HEK293 (cell line): ENCODE measurements around the gene PHLDB1.

Experiments used
- ZNF391 ChIP-seq: fragments of 450-650 bp; formaldehyde crosslinking; IDR thresholded peaks from 2 replicates; pipeline ENCODE4 v1.5.1; 2016; ENCODE audit warnings: low read depth, missing biosample characterization, missing genetic modification characterization, borderline replicate concordance
- ZNF521 ChIP-seq: fragments of 450-650 bp; formaldehyde crosslinking; IDR thresholded peaks from 2 replicates; pipeline ENCODE4 v1.5.1; 2017; ENCODE audit warnings: missing biosample characterization, mild to moderate bottlenecking, missing genetic modification characterization
- ZNF747 ChIP-seq: fragments of 450-650 bp; formaldehyde crosslinking; IDR thresholded peaks from 2 replicates; pipeline ENCODE4 v1.5.1; 2016; ENCODE audit warnings: missing biosample characterization, missing genetic modification characterization
- TF ChIP-seq, protein P1 (sequence below): fragments of 450-650 bp; formaldehyde crosslinking; IDR thresholded peaks from 2 replicates; pipeline ENCODE4 v1.5.1; 2016; ENCODE audit warnings: missing biosample characterization, missing genetic modification characterization
- TF ChIP-seq, protein P2 (sequence below): fragments of 450-650 bp; formaldehyde crosslinking; IDR thresholded peaks from 2 replicates; pipeline ENCODE4 v1.5.1; 2016; ENCODE audit warnings: missing biosample characterization, missing genetic modification characterization
- TF ChIP-seq, protein P3 (sequence below): fragments of 450-650 bp; formaldehyde crosslinking; IDR thresholded peaks from 2 replicates; pipeline ENCODE4 v1.5.1; 2016; ENCODE audit warnings: missing biosample characterization, missing genetic modification characterization
- TF ChIP-seq, protein P4 (sequence below): fragments of 450-650 bp; formaldehyde crosslinking; IDR thresholded peaks from 2 replicates; pipeline ENCODE4 v1.5.1; 2016; ENCODE audit warnings: missing biosample characterization, missing genetic modification characterization

DNA sequence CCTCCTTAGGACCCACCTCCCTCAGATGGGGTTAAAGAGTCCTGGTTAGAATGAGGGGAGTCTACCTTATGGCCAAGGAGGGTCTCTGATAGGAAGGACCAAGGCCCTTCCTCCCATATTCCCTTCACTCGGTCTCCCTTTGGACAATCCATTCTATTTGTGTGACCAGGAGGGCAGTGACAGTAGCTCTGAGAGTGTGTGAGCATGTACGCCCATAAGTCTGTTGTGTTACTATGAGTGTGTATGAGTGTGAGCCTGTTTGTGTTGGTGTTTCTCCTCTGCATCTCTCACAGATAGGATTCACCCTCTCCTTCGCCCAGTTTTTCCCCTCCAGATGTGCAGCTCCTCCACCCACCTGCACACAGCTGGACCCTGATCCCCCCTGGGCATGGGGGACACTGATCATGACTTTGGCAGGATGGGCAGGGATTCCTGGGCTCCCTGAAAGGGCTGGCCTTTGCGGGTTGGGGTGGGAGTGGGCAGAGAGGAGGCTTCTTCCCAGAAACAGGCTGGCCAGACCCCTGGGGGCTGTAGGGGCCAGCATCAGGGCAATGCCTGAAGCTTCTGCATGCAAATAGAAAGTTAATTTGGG is 14.5 kb downstream of the PHLDB1 start:
- TF ChIP-seq, protein P1, sequence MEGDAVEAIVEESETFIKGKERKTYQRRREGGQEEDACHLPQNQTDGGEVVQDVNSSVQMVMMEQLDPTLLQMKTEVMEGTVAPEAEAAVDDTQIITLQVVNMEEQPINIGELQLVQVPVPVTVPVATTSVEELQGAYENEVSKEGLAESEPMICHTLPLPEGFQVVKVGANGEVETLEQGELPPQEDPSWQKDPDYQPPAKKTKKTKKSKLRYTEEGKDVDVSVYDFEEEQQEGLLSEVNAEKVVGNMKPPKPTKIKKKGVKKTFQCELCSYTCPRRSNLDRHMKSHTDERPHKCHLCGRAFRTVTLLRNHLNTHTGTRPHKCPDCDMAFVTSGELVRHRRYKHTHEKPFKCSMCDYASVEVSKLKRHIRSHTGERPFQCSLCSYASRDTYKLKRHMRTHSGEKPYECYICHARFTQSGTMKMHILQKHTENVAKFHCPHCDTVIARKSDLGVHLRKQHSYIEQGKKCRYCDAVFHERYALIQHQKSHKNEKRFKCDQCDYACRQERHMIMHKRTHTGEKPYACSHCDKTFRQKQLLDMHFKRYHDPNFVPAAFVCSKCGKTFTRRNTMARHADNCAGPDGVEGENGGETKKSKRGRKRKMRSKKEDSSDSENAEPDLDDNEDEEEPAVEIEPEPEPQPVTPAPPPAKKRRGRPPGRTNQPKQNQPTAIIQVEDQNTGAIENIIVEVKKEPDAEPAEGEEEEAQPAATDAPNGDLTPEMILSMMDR (tag by site-specific recombination): no peak
- no peak for TF ChIP-seq ZNF521 (tag by site-specific recombination)
- TF ChIP-seq, protein P2, sequence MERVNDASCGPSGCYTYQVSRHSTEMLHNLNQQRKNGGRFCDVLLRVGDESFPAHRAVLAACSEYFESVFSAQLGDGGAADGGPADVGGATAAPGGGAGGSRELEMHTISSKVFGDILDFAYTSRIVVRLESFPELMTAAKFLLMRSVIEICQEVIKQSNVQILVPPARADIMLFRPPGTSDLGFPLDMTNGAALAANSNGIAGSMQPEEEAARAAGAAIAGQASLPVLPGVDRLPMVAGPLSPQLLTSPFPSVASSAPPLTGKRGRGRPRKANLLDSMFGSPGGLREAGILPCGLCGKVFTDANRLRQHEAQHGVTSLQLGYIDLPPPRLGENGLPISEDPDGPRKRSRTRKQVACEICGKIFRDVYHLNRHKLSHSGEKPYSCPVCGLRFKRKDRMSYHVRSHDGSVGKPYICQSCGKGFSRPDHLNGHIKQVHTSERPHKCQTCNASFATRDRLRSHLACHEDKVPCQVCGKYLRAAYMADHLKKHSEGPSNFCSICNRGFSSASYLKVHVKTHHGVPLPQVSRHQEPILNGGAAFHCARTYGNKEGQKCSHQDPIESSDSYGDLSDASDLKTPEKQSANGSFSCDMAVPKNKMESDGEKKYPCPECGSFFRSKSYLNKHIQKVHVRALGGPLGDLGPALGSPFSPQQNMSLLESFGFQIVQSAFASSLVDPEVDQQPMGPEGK (tag by site-specific recombination): no peak
- TF ChIP-seq, protein P3, sequence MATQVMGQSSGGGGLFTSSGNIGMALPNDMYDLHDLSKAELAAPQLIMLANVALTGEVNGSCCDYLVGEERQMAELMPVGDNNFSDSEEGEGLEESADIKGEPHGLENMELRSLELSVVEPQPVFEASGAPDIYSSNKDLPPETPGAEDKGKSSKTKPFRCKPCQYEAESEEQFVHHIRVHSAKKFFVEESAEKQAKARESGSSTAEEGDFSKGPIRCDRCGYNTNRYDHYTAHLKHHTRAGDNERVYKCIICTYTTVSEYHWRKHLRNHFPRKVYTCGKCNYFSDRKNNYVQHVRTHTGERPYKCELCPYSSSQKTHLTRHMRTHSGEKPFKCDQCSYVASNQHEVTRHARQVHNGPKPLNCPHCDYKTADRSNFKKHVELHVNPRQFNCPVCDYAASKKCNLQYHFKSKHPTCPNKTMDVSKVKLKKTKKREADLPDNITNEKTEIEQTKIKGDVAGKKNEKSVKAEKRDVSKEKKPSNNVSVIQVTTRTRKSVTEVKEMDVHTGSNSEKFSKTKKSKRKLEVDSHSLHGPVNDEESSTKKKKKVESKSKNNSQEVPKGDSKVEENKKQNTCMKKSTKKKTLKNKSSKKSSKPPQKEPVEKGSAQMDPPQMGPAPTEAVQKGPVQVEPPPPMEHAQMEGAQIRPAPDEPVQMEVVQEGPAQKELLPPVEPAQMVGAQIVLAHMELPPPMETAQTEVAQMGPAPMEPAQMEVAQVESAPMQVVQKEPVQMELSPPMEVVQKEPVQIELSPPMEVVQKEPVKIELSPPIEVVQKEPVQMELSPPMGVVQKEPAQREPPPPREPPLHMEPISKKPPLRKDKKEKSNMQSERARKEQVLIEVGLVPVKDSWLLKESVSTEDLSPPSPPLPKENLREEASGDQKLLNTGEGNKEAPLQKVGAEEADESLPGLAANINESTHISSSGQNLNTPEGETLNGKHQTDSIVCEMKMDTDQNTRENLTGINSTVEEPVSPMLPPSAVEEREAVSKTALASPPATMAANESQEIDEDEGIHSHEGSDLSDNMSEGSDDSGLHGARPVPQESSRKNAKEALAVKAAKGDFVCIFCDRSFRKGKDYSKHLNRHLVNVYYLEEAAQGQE (tag by site-specific recombination): no peak
- no peak for TF ChIP-seq ZNF391 (tag by site-specific recombination)
- TF ChIP-seq, protein P4, sequence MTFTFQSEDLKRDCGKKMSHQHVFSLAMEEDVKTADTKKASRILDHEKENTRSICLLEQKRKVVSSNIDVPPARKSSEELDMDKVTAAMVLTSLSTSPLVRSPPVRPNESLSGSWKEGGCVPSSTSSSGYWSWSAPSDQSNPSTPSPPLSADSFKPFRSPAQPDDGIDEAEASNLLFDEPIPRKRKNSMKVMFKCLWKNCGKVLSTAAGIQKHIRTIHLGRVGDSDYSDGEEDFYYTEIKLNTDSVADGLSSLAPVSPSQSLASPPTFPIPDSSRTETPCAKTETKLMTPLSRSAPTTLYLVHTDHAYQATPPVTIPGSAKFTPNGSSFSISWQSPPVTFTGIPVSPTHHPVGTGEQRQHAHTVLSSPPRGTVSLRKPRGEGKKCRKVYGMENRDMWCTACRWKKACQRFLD (tag by site-specific recombination): no peak
- TF ChIP-seq ZNF747: no peak
